ENCODE results near the gene PDGFC.

PDGFC gene

DNA sequence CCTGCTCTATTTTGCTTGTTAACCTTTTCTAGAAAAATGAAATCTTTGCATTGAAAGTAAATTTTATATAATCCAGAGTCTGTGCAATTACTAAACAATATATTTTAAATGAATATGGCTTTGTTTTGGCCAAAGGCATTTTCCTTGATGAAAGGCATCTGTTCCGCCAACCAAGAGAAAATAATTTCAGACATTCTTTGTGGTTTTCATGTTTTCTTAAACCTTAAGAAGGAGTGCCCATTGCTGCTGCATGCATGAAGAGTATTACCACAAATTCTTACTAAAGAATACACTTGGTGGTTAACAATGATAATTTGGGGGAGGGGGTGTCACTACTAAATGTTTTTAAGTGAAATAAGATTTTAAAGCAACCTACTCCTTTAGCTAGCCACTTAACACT is 2.7 kb upstream of the PDGFC start:
- no peak for DNase-seq

DNA sequence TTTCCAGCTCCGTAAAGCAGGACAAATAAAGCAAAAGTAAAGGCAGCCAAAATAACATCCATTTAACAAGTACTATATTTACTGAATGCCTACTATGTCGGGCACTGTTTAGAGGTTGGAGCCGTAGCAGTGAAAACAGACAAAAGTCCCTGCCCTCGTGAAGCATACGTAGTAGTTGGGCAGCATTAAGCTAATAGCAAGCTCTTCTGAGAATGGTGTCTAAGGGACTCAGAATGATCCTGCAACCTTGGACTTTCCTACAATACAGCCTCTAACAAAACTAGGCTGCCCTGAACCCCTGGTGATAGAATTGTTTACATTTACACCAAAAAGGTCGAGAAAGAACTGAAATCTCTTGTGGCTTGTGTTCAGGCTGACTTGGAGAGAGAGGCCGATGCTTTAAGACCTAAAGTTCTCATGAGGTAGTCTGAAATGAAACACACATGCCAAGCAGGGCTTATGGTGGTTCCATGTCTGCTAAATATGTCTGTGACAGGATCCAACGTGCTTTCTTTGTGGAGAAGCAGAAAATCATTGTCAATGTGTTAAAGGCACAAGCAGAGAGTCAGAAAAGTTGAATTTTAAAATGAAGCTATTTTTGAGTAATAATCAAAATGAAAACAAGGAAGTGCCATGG is 898 bp upstream of the PDGFC start:
- no peak for DNase-seq

DNA sequence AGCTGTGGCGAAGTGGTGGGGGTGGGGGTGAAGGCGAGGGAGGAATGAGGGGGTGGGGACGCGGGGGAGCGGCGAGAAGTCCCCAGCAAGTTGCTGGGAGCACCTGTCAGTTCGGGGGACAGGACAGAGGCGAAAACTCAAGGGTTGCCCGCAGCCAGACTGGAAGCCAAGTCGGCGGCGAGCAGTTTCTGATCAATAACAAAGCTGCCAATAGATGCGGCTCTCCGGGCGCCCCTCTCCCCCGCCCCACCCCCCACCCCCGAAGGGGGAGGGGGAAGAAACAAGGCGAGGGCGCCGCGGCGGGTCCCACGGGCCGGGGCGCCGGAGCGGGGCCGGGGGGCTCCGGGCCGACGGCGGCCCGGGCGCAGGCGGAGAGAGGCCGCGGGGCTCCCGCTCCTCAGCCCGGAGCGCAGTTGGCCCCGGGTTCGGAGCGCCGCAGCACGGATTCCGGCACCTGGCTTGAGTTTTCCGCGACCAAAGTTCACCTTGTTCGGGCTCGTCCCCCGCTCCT is 379 bp downstream of the PDGFC start:
- DNase-seq: peak in 2 of 3 experiments; percentile 43 to 54

DNA sequence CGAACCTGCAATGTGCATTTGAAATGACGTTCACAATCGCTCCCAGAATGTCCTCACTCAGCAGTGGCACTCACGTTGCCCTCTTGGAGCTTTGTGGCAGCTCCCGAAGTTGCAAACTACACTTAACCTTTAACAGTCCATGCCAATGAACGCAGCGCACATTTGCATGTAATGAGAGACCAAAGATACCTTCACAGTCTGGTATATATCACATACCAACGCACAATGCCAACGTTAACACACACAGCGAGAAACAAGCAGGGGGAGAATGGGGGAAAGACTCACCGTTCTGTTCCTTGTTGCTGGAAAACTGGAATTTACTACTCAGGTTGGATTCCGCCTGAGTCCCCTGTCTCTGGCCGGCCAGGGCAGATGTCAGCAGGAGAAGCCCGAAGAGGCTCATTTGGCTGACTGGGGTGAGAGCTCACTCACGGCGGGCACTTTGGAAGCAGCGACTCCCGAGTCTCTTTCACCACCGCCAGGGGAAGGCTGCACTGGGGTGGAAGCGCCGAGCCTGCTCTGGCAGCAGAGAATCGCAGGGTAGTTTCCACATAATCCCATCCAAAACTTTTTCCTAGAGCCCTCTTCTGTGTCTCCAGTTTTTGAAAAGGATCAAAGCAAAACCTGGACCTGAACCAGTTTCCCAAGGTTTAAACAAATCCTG is 966 bp downstream of the PDGFC start:
- DNase-seq: peak; percentile 12 to 65 (median 53)

DNA sequence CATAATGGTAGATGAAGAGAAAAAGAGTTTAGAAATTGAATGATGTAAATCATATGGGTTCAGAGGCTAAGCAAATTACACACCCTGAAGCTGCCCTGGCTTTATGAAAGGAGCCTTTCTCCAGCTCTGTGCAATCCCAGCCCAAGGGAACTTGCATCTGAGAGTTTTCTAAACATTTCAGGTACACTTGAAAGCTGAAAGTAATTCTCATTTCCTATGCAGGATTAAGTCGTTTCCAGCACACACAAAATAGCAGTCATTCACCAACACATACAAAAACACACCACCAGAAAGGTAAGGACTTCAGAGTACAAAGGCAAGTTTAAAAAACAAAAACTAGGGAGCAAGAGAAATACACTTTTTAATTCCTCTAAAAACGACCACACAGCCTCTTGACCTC is 1.7 kb downstream of the PDGFC start:
- no peak for DNase-seq

DNA sequence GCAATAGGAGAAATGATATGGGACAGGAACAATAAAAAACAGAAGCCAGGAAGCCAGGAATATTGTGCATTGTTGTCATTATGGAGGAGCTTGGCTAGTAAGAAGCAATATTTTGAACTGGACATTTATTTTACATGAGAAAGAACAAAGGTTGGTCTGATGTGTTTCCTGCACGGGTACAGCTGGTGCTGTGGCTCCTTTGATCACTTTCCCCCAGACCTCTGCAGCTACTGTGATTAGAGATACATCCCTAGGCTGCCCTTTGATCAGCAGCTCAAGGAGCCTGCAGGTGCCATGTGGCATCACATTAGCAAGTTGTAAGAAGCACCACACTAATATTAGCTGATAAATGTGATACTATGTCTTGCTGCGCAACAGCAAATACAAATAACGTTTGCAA is 2.5 kb downstream of the PDGFC start:
- DNase-seq: peak in 1 of 3 experiments; percentile 33

DNA sequence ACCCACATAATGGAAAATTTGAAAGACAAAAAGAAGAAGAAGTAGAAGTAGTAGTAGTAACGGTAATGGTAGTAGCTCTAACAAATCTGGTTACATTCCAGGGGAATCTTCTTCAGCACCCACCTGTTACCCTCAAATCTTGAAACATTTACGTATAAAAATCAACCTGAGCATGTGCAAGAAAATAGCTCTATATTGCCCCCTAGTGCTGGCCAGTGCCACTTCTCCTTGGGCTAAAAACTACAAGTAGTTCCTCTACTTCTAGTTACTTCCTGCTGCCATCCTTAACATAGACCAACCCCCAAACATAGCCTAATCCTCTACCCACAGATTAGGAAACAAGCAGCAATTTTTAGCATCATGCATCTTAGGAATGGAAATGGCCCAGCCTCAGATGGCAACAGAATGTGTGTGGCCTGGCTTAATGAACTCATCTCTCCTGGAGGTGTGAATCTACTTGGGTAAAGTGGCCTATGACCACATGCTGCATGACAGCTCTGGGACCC is 3.1 kb downstream of the PDGFC start:
- peak; percentile 34 to 78 (median 34) for DNase-seq

DNA sequence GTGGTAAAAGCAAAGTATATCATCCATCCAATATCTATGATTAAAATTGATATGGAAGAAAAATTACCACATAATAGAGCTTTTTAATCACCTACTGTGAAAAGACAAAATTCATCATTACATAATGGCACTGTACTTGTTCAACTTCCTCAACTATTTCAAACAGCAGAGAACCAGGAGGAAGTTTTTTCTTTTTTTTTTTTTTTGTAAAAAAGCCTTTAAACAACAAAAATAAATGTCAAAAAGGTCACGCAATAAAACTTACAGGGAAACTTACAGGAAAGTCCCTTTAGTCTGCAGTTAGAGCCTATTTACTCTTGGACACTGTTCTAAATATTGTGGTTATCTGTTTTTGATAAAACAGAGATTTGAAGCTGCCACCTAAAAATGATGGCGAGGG is 4.8 kb downstream of the PDGFC start:
- DNase-seq: no peak

DNA sequence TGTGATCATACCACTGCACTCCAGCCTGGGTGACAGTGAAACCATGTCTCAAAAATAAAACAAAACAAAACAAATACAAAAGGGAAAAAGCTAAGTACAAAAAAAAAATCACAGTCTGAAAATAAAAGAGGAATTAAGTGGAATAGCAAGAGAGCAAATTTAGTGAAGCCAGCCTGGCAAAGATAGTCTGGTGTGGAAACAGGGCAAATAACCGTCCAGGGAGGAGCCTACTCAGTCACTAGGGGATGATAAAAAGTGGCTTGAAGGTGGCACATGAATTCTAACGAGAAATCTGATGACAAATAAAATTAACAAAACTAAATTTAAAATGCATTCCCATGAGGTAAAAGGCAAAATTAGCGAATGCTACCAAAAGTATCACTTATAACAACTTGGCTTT is 8.2 kb downstream of the PDGFC start:
- no peak for DNase-seq

DNA sequence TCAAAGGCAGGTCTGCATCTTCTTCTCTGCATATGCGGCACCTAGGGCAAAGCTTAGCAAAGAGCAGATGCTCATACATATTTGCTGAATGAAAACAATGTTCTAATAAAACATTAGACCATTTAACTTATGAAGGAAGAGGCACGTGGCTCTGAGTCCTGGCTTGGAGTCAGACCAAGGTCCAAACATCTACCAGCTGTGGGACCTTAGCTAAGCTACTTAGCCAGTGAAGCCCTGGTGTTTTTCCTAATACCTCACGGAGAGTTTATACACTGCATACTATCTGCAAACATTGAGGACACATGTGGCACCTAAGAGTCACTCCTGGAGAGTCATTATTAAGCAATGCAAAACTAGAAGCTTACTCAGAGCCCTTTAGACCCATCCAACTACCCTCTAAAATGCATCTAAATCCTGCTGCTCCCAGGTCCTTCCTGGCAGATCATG is 9.0 kb downstream of the PDGFC start:
- no peak for DNase-seq

DNA sequence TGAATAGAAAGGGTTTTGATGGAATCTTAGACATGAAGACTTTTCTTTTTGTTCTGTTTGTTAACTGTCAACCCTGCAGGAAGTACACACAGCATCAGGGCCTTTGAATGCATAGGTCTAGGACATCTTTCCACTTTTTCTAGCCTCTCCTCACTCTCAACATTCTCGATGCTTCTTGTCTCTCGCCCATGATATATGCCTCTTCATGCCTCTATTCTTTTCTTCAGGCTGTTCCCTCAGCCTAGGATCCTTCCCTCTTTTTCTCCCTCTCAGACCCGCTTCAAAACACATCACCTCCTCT is 9.6 kb downstream of the PDGFC start:
- DNase-seq: no peak

DNA sequence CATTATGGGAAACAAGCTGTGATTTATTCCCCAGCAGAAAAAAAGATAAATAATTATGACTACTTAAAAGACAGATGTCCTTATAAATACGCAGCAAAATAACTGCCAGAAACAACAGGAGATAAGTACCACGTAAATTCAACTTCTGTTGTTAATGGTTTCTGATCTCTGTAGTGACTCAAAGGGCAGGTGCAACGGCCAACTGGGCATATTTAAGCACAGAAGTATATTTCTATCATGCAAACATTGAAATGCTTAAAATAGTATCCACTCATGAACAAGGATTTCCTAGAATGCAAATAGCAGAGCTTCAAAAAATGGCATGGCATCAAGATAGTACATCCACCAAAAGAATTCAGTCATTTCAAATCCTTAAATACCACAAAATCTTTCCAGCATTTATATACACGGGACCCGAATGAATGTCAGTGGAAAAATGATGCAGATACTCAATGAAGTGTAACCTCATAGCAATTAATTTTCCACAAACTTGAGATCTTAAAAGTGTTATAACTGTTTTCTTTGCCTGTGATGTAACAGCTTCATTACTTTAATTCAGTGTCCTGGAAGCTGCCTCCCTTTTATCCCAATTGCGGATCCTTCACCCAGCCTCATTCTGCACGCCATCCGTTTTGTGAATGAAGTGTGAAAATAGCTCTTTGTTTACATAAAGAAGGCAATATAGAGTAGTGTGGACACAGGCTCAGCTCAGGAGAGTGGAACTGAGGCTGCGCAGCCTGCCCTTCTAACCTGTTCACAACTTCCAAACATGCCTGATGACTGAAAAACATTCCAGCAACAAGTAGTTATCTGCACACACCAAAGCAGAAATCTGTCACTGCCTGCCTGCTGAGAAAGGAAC is 10.2 kb downstream of the PDGFC start:
- DNase-seq: peak in 2 of 3 experiments; percentile 22 to 80

DNA sequence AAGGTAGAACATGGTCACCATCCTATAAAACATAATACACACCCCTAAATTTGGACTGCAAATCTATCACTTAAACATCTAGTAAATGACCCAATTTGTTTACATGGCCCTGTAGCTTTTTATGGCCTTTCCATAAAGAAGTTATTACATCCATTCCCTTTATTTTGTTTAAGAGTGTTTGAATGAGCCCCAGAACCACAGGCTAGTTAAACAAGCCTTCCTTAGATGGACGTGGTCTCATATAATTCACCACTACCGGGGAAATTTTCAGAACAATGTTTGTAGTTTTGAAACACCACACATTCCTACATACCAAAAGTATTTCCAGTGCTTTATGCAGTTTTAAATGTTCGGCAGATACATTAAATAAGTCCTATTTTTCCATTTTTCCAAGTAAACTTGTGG is 12.3 kb downstream of the PDGFC start:
- DNase-seq: no peak

DNA sequence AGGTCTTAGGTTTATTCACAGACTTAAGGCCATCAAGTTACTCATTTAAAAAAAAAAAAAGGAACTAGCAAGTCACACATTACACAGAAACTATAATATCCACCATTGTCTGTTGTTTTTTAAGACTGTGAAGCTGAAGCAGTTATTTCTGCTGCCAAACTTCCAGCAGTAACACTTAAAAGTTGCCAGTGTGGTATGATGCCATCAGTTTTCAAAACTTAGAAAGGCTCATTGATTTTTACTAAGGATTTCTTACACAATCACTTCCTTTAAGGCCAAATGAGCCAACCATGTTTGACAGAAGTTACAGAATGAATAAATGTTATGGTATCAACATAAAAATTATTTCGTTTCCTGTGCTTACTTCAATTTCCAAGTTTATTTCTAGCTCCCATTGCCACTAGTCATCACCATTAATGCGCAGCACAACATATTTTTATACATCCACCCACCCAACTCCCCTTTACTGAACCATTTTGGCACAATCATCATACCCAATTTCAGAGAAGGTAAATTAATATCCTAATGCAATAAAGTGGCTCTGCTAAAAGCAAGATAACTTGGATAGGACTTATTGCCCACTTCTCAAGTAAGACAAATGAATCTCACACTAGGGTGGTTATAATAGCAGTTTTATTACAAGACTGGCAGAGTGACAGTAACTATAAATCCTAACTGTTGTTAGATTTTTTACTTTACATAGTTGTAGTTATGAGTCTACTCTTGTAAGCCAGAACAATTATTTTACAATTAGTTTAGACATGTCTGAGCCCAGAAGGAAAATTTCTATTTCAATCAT is 13.1 kb downstream of the PDGFC start:
- DNase-seq: no peak

DNA sequence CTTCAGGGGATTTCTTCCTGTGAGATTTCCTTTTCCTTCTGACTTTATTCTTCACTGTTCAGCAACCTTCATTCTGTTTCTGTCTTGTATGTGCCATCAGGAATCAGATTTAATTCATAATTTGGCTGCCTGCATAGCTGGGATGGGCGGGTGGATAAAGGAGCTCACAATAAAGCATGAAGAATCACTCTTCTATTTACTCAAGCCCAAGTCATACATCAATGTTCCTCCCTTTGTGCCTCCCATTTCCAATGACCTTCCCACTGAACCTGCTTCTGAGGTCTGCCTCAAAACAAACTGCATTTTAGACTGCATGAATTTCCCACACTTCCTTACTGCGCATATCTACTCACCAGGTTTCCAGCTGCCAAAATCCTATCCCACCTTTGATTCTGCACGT is 14.0 kb downstream of the PDGFC start:
- no peak for DNase-seq

DNA sequence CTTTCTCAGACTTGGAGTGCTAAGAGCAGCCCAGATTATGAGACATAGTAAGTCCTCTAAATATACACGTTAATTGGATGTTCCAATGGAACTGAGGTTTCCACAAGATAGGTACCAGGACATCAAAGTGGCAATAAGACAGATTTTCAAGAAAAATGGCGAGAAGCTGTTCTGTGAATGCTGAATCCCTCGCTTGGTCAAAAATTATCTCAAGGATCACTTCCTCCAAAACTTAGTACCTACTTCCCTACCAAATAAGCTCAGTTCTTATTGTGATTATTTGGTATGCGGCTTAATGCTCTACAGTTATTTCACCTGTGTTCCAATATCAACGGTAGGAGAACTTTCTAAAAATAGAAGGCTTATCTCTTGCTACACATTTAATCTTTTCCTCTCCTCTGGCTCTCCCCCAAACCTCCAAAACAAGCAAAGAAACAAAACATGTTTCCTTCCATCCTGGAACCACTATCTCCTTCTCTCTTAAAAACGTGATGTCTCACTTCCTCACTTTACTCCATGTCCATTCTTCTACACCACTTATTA is 14.7 kb downstream of the PDGFC start:
- DNase-seq: no peak

DNA sequence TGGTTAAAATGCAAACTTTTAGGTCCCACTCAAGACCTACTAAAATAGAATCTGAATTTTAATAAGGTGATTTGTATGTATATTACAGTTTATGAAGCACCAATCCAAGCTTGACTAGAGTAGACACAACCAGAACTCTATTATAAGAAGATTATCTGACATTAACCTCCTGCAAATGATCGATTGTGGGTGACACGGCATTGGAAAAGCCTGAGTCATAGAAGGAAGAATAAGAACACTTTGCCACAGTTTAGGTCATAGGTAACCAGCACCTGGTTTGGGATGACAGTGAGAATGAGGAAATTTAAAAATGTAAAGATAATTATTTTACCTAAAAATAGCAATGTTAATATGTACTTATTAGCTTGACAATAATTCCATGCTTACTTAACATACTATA is 15.2 kb downstream of the PDGFC start:
- no peak for DNase-seq

DNA sequence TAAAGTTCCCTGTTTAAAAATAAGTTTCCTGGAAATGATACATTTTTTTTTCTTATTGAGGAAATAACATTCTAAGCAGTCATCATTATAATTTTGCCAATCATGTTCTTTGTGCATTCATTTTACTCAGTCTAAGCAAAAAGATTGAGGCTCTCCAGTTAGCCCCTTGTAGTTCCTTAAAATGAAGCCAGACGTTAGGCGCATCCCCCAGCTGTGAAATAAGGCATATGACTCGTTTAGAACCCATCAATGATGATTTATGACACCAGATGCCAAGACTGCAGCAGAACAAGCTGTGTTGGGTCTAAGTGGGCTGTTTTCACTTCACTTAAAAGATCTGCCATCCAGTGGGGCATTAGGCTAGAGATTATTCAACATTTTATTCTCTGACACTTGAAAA is 17.0 kb downstream of the PDGFC start:
- DNase-seq: peak in 1 of 3 experiments; percentile 33

DNA sequence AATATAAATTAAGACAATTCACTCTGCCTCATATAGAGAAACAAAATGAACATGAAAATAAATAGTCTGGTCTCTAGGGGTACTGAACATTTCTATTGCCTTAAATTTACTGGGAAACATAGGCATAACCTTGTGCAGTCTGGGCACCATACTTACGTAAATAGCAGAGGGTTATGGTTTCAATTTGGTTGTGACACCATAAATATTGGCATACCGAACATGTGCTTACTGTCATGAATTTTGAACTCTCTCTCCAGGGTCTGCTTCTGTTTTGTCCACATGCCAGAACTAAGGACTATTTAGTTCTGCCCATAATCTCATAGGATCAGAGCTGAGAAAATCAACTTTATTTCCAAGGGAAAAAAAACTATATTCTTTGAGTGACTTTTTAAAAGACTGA is 17.6 kb downstream of the PDGFC start:
- DNase-seq: no peak

DNA sequence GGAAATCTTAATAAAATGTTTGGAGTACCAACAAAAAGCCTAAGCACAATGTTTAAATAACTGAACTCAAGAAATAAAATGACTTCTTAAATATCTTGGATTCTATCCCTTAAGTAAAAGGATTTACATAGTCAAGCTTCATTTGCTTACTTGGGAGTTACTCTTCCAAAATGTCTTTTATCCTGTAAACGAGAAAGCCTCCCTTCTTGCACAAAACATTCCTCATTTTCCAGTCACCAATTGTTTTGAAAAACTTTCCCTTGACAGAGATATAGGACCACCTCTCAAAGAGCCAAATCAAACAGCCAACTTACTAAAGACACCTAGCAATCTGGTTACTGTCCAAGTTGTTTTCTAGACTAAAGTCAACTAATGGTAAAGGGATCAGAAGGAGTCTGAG is 18.6 kb downstream of the PDGFC start:
- DNase-seq: no peak

DNA sequence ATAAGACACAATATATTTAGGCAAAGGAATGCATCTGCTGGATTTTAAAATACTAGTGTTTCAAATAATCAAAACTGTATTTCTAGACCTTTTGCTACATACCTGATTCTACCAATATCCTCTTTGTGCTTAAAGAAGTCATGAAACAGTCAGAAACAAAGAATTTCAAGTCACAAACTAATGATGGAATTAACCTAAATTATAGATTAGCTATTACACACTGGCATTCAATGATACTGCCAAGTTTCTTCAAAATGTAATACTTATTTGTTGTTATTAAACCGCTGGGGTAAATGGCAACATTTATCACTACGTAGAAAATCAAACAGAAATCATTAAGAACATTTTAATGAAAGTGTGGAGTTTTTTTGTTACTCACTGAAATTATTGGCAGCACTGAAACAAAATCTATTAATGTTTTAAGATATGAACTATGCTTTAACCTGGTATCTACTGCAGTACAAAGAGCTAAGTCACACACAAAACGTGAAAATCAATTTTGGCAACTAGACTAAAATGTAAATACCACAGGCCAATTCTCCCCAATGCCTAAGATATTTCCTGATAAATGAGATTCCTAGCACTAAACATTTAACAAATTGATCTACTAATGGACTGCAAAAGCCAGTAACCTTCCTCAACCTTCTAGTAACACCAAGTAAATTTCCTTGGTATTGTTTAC is 19.4 kb downstream of the PDGFC start:
- no peak for DNase-seq

DNA sequence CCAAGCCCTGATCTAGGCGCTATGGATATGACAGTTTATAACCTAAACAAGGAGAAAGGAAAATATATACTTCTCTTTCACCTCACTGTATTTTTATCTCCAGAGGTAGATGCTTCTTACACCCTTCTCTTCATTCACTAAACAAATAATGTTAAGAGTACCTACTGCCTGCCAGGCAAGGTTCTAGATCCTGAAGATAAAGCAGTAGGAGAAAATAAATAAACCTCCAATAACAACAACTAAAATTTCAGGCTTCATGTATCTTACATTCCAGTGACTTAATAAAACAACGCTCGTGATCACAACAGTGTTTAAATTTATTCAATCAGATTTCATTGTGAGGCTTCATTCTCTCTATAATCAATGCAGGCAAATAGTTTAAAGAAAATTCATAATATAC is 20.7 kb downstream of the PDGFC start:
- no peak for DNase-seq
